Fibroblast of skin of left biceps (primary cell): ENCODE data around the gene ABHD14A.

Experiments used
- DNase-seq, 2 experiments: peaks; one replicate each; pipeline ENCODE4 v3.0.0-alpha.2; 2013; ENCODE audit warnings: low read depth in 2 of 2

ABHD14A gene

DNA sequence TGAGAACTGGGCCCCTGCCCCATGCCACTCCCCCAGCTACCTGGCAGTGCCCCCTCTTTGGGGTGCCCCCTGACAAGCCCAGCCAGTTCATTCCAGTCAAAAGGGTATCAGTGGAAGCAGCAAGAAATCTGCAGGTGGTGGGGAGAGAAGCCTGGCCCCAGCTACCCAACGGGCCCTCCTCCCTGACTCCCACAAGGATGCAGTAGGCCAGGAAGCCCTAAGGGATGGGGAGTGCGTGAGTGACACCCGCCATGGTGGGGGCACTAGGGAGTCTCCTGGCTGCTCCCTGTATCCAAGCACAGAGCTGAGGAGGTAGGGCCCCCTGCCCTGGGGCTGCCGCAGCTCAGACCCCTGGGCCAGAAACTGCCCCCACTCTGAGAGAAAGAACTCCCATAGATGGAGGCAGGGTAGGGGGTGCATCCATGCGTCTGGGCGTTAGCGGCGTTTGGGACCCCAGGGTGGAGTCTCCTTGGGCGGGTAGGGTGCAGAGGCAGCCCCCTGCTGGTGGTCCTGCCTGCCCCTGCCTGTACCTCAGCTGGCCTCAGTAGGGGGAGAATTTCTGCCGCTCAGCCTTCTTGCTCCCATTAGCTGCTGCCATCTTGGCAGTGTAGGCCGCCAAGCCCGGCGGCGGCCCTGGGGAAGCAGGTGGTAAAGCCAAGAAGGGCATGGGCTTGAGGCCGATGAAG lies 17.2 kb upstream of the ABHD14A start:
- DNase-seq, result no peak

DNA sequence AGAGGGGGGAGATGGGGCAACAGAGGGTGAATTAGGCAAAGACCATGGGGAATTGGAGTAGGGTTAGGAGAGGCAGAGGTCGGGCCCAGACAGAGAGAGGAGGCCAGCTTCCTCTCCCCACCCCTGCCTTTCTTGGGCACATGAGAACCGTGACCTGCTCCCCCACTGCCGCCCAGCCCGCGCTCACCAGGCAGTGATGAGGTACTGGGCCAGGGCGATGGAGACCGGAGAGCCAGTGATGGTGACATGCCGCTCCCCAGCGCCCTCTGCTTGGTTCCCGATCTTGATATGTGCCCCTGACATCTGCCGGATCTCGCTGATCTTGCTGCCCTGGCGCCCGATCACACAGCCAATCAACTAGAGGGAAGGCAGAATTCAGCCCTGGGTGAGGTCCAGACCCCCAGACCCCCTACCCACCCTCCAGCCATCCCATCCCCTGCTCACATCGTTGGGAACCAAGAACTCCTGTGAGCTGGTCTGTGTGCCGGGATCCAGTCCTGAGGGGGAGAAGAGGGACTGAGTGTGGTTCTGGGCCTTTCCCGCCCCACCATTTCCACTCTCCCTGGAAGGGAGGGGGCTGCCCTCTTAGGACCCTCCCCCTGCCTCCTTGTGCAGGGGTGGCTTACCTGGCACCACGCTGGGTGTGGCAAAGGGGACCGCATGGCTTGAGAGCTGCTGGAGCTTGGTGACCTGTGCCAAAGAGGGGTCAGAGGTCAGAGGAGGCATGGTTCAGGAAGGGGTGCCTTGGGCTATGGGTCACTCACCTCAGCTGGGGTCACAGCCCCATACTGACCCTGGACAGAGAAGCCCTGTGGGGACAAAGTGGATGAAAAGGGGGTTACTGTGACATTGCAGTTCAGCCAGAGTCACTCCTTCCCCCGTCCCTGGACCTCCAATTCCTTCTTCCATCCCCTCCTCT lies 16.0 kb upstream of the ABHD14A start:
- no peak for DNase-seq

GRCh38 chr3:51959651-51960050 lies 15.2 kb upstream of the ABHD14A start:
- no peak for DNase-seq

- no peak for DNase-seq
These were observed 14.5 kb upstream of the ABHD14A start for GRCh38 chr3:51960386-51960785.

GRCh38 chr3:51961011-51961410 lies 13.9 kb upstream of the ABHD14A start:
- no peak for DNase-seq

DNA sequence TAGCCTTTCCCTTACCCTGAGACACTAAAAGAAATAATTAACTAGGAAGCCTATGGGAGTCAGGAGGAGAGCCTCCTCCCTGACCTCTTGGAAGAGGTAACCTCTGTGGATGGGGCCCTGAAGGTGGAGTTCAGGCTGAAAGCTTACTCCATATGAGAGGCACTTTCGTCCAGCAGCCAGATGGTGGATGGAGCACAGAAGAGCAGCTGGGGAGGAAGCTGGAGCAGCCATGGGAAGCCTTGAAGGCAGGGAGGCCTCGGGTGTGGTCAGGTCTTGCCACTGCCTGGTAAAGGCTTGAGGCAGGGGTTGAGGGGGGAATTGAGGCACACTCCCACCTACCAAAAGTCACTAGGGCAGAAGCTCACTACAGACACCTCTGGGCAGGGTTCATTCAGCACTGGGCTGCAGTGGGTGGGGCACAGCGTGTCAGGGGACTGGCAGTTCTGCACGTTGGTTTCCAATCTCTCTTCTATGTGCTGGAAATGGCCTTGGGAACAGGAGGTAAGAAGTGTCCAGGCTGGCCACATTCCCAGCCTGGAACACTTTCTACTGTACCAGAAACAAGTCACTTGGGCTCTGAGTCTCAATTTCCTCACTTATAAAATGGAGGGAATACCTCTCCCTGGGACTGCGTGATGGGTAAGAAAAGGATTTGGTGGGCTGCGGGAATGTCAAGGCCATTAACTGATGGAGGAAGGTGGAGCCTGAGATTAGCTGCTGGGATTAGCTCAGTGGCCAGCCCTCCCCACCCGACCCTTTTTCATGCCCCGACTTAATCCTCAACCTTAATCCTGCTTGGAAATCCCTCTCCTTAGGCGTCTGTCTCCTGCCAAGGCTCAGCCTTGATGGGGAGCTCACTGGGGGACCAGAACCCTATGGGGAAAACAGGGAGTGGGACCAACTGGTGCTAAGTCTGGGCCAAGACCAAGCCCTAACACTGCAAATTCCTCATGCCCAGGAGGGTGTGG lies 13.0 kb upstream of the ABHD14A start:
- no peak for DNase-seq

- no peak for DNase-seq
These were observed 11.9 kb upstream of the ABHD14A start for GRCh38 chr3:51962854-51963530.

DNA sequence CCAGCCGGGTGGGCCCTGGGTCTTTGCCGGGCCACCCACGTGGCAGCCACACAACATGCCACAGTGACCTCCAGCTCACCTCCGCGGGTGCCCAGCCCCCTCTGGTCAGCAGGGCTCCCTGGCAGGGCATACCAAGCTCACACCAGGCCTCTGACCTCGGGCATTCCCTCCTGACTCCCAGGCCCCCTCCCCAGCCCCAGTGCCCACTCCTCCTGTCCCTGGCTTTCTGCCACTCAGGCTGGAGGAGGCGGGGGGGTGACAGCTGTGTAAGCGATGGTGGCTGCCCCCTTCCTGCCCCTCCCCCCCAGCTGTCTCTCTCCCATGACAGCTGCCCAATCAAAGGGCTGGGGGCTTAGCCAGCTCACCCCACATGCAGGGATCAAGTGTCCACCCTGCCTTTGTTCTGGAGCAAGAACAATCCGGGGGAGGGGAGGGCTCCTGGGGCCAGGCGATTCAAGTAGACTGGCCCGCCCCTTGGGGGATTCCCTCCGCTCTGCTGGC lies 10.9 kb upstream of the ABHD14A start:
- DNase-seq, result no peak

DNA sequence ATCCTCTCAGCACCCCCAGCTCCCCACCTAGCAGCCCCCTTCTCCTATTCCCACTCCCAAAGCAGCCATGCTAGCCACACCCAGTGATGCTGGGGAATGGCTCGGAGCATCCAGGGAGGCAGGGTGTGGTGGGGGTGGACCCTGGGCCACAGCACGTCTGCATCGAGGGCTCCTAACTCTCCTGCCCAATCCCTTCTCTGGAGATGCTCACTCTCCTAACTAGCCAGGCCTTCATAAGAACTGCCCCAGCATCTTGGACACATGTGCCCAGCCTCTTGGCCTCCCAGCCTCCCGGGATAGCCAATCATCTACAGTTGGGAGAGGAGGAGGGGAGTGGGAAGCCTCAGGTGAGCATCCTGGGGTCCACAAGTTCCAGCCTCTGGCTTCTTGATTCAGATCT lies 10.3 kb upstream of the ABHD14A start:
- no peak for DNase-seq

GRCh38 chr3:51966016-51966415 lies 8.8 kb upstream of the ABHD14A start:
- no peak for DNase-seq

DNA sequence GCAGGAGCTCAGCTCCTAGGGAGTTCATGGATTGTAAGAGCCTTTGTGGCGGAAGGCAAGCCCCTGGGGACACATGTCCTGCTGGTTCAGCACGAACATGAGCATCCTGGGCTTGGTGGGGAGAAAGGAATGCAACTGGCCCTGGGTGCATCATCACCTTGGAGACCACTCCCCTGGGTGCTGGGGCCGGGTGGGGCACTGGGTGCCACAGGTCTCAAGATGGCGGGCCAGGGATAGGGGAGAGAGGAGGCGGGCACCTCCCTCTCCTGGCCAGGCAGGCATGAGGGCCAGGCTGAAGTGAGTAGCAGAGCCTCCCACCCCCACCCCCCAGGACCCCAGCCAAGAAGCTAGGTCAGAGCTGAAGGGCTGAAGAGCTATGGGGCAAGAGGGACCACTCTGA lies 8.4 kb upstream of the ABHD14A start:
- DNase-seq, result no peak

DNA sequence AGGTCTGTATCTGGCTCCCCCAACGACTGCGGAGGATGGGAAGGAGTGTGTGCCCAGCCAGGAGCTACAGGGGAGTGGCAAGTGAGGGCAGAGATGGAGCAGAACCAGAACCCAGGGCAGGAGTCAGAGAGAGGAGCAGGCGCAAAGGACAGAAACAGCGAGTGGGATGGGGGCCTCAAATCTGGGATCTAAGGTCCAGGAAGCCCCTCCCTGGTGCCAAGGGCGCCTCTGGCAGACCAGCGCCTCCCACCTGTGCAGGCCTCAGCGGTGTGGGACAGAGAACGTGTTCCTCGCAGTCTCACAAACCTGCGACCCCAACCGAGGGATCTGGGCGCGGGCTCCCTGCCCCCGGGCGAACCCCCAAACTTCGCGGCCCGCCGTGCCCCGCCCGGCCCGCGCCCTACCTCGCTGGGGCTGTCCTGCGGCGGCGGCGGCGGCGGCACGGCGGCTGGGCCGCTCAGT lies 7.9 kb upstream of the ABHD14A start:
- DNase-seq, result no peak

GRCh38 chr3:51967384-51968169 lies 7.3 kb upstream of the ABHD14A start, which contains the start of gene PCBP4:
Gene PCBP4 (minus strand): TSS chr3:51967454. CDS start chr3:51961240, 6,214 bp downstream.
- DNase-seq, result no peak

DNA sequence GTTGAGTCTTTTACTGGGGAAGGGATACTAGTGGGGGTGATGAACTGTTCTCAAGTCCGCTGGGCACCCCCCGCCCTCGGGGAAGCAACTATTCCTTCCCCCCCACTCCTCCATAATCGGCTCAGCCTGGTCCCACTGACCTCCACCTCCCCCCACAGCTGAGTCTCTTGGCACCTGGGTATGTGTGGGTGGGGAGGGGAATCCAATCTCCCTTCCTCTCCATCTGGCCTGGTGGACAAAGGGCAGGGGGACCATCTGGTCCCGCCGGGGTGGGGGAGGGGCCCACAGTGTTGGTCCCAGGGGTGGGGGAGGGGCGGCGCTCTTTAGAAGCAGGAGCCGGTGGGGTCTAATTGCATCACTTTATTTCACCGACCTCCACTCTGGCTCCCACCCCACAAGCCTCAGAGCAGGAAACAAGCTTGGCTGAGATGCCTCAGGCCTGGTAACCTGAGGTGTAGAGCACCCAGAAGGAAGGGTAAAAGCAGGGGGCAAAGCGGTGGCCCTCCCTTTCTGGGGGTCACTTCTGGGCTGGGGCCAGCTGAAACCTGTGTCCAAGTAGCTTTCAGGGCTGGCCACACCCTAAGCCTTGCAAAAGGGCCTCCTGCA lies 6.6 kb upstream of the ABHD14A start:
- DNase-seq, result no peak

GRCh38 chr3:51968883-51969678 lies 5.8 kb upstream of the ABHD14A start:
- DNase-seq, result no peak

- DNase-seq, result no peak
These were observed 5.0 kb upstream of the ABHD14A start for GRCh38 chr3:51969841-51970240.

DNA sequence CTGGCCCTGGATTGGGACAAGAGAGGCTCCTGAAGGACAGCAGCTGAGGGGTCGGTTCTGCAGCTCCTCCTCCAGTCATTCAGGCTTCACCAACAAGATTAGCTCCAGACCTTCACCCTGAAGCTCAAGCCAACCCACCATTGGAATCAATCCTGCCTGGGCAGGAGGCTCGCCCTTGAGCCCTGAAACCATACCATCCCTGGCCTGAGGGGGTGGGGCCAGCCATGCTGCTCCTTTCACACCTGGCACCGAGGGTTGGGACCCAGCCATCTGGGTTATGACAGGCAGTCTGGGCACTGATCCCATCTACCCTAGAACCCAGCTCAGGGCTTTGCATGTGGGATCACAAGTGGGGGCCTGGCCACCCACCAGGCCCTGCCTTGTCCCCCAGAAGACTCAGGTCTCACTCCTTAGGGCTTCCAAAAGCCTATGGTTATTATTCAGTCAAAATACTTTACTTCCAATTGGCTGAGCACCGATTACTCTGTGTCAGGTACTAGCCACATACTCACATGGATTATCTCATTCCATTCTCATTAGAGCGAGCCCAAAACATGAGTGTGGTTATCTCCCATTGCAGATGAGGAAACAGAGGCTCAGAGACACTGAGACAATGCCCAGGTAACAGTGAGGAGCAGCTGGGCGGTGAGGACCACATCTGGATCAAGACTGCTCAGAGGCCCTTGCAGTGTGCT lies 4.1 kb upstream of the ABHD14A start:
- DNase-seq, result no peak

DNA sequence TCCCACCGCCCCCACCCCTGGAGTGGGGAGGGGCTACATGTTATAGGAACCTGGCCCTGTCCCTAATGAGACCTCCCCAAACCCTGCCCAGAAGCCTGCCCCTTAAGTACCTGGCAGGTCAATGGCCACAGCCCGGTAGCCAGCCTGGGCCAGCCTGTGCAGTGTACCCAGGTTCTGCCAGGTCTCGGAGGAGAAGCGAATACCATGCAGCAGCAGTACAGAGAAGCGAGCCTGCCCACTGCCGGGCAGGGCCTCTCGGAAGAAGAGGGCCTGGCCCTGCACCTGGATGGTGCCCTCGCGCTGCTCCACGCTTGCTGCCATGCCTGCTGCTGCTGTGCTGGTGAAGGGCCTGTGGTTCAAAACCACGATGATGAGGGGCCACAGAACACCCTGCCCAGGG lies 3.5 kb upstream of the ABHD14A start:
- DNase-seq, result no peak
